ENCODE data around the gene MLIP. TPM values are rescaled to one million over a fixed set of nuclear protein-coding genes. Genes with fewer than 3 reads are reported as not detected.

Gene MLIP
- total and polyA plus RNA-seq, 2 of the 8 experiments (the other 6 are each of a cell fraction or from before 2014, with no cell fraction given), result not detected

DNA sequence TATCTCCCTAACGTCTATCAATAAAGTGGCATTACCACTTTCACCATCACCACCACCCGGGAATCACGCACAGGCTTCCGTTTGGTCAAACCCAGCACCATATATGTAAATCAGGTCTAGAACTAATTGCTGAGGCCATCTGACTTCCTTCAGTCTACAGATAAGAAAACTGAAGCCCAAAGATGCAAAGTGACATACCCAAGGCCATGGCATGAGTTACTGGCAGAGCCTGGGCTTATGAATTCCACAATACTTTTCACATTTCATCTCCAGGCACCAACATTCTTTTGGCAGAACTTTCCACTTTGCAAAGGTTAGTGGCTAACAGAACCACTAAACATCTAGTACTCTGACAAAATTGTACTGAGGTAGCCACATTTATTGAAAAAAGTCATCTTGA is 132.5 kb downstream of the MLIP start (continued):
- TF ChIP-seq GABPA (IDR thresholded peaks at IDR 0.05; ENCODE audit: borderline replicate concordance, insufficient read depth, low read length), result no peak
- no peak for TF ChIP-seq CTCF (IDR thresholded peaks at IDR 0.05; ENCODE audit: control extremely low read depth in 1 of 3, insufficient read depth in 1 of 3, low read depth in 1 of 3, low read length in 3 of 3)
- TF ChIP-seq RAD21 (IDR thresholded peaks at IDR 0.05 in 1 of 2, conservative IDR thresholded peaks at IDR 0.05 in 1 of 2; ENCODE audit: low read depth in 2 of 2, low read length in 2 of 2), result no peak
- TF ChIP-seq MAFK (IDR thresholded peaks at IDR 0.05; ENCODE audit: low read depth, low read length), result no peak
- TF ChIP-seq FOSL1 (IDR thresholded peaks at IDR 0.05; ENCODE audit: insufficient read depth, low read depth, low read length), result no peak
- TF ChIP-seq TEAD4 (IDR thresholded peaks at IDR 0.05; ENCODE audit: low read depth, low read length), result no peak
